Right hindlimb (tissue), 1 donor: Measurements from ENCODE around the gene ZNF48.

Experiments used
- DNase-seq: peaks from one replicate; pipeline ENCODE4 v3.0.0-alpha.2; 2018

ZNF48 gene

DNA sequence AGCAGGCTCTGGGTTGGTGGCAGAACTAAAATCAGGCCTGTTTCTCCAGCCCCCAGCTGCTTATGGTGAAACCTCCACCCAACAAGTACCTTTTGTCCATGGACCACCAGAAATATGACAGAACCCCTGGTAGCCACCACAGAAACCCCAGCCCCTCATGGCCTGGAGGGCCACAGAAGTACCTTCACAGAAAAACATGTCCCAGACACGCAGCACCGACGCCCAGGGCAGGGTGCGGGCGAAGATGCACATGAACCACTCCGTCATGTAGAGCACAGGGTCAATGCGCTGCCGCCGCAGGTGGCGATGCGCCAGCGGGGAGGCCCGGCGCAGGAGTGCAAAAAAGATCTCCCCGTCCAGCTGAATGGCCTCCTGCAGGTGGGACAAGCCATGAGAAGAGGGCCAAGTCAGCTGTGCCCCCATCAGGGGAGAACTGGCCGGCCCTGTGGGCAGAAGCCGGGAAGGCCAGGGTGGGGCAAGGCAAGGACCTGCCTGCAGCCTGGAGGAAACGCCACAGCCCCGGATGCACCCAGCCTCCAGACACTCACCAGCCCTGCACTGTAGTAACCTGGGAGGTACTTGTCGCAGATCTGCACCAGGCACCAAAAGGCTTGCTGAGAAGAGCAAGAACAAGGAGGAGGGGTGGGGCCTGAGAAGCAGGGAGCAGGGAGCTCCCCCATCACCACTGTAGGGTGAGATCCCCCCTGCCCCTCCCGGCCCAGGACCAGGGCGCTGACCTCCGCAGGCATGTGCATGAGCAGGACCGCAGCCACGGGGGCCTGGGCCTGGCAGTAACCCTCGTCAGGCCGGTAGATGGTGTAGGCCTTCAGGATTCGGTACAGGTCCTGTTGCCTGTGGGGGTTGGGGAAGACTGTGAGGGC is 36.0 kb upstream of the ZNF48 start:
- DNase-seq, result no peak

DNA sequence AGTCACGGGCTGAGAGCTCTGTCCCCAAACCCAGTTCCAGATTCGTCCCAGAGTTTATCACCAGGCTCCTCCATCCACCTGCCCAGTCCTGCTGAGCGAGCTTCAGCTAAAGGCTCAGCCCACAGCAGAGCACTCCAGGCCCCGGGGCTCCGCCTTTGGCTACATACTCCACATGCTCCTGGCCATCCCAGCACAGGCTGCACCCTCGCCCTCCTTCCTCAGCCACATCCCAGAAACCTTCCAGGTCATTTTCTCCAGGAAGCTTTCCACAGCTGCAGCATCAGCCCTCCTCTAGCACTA is 35.4 kb upstream of the ZNF48 start:
- DNase-seq, result no peak

DNA sequence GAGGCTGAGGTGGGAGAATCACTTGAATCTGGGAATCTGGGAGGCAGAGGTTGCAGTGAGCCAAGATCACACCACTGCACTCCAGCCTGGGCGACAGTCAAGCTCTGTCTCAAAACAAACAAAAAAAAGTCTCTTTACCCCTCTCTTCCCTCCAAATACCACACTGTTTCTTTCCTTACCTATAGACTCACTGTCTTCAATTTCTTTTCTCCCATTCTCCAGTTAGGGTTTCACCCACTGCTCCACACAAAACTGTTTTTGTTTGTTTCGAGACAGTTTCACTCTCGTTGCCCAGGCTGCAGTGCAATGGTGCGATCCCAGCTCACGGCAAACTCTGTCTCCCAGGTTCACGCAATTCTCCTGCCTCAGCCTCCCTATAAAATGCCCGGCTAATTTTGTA is 34.0 kb upstream of the ZNF48 start:
- DNase-seq, result no peak

DNA sequence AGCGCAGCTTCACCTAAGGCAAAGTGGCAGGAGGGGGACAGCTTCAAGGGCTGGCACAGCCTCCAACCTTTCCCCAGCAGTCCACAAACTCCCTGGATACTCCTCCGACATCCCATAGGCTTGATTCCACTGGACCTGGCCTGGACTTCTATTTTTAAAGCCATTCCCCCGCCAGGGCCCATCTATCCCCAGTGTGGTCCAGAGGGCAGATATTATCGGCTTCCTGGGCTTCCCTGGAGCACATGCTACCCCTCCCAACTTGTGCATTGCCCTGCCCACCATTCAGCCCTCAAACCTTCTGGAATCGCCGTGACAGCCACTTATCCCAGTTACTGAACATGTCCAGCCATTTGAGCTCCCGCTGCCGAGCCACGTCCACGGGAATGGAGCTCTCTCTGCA is 30.0 kb upstream of the ZNF48 start:
- DNase-seq, result no peak

DNA sequence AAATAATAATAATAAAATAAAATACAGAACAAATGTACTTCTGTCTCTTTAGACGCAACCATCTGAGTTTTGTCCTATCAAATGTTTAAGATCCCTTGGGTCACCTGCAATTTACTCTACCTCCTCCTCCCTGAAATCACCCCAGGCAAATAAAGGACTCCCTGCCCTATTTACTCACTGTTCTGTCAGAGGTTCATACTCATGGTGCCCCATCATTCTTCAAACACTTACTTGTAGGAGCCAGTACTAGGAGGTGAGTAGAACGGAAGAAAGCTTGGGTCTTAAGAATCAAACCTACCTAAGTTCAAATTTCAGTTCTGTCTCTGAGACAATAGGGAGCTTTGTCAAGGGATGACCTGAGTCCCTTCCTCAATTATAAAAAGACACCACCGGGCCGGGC is 28.7 kb upstream of the ZNF48 start:
- DNase-seq, result no peak

DNA sequence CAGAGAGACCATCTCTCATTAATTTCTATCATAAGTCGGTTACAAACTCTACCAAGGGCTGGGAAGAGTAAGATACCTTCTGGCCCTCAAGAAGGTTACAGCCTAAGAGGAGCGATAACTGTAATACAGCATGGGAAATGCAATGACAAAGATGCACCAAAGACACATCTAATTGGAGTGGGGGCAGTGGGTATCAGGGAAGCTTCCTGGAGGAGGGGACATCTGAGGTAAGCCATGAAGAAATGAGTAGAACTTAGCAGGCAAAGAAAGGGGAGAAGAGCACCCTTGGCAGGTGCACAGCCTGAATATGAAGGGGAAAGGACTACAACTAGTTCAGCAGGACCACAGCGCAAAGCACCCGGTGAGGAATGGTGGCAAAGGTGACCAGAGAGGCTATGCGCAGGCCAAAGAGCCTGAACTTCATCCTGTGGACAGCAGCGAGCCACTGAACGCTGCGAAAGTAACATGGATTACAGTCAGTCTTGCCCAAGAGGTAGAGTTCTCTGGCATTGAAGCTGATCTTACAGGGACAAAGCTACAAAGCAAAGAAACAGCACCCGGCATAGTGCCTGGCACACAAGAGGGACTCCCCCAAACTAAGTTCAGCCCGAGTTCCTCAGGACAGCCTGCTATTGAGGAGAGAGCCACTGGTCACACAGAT is 27.7 kb upstream of the ZNF48 start:
- DNase-seq, result no peak

DNA sequence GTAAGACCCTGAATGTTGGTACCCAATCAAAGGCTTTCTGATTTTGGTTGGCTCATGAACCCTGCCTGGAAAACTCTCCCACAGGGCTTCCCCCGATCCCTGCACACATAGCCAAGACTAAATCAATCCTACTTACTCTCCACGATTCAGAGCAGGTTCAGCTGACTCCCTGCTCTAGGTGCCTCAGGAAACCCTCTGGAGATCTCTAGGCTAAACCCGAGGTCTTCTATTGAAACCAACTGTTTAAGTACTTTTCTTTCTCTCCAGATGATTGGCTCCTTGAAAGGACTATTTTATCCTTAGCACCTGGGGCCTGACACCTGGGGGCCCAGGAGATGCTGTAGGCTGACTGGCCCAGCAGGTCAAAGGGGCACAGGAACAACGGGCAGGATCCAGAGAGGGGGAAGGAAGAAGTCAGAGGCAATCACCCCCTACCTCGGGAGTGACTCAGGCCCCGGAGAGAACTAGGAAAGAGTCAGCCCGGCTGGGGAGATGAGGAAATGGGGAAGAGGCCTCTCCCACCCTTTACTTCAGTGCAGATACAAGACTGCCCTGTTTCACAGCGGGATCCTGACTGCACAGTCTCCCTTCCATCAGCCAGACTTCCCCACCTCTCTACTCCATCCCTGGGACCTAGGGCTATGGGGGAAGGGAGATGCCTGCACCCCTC is 27.0 kb upstream of the ZNF48 start:
- DNase-seq, result no peak

DNA sequence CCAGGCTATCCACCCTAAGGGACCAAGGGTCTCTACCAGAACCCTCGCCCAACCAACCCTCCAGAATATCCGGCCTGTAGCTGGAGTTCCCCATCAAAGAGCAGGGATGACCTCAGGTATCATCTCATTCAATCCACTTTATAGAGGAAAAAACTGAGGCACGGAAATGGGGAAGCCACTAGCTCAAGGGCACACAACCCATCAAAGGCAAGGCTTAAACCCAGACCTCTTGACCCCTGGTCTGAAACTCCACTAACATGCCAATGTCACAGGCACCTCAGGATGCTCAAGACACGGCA is 26.5 kb upstream of the ZNF48 start:
- no peak for DNase-seq

DNA sequence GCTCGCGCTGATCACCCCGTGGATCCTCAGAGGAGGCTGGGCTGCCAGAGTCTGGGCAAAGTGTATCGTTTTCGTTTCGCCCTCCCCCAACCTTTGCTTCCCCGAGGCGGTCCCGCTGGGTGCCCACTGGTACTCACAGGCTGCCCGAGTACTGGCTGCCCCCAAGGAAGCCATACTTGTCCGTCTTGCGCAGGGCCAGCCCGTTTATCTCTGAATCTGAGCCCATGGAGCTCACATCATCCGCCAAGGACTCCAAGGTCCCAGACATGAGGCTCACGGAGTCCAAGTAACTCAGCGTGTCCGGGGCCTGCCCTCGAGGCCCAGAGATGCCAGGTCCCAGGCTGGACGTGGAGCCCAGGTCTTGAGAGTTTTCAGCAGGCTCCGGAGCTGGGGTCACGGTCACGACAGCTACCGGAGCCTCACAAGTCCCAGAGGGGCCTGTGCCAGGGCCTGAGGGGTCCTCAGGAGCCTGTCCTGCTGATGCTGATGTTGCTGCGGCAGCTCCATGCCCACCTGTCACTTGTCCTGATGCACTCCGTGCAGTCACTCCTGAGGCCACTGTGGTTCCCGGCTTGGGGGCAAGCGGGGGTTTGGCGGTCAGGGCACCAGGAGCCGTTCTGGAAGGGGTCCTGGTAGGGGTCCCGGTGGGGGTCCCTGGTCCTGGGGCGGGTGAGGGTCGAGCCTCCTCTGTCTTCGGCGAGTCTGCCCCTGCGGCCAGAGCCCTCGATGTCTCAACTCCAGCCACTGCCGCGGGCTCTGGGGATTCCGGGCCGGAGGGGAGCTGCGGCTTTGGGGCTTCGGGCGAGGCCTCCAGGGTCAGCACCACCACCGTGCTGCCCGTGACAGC is 25.9 kb upstream of the ZNF48 start:
- peak; percentile 44 for DNase-seq

DNA sequence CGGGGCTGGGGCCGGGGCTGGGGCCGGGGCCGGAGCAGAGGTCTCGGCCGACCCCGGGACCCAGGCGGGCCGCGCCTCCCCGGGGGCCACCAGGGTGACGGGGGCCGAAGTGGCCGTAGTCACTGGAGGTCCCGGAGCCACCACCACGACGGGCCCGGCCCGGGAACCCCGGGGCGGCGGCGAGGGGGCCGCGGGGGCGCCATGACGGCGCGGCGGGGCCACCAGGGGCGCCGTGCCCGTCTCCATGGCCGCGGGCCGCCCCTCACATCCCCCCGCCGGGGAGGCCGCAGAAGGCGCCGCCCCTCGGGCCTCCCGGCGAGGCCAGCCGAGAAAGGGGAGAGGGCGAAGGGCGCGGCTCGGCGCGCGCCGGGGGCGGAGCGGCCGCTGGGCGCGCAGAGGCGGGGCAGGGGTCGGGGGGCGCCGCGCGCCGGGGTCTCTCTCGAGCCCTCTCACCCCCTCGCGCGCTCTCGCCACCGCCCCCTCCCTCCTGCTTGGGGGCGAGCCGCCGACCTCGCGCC is 25.2 kb upstream of the ZNF48 start:
- DNase-seq, result no peak

DNA sequence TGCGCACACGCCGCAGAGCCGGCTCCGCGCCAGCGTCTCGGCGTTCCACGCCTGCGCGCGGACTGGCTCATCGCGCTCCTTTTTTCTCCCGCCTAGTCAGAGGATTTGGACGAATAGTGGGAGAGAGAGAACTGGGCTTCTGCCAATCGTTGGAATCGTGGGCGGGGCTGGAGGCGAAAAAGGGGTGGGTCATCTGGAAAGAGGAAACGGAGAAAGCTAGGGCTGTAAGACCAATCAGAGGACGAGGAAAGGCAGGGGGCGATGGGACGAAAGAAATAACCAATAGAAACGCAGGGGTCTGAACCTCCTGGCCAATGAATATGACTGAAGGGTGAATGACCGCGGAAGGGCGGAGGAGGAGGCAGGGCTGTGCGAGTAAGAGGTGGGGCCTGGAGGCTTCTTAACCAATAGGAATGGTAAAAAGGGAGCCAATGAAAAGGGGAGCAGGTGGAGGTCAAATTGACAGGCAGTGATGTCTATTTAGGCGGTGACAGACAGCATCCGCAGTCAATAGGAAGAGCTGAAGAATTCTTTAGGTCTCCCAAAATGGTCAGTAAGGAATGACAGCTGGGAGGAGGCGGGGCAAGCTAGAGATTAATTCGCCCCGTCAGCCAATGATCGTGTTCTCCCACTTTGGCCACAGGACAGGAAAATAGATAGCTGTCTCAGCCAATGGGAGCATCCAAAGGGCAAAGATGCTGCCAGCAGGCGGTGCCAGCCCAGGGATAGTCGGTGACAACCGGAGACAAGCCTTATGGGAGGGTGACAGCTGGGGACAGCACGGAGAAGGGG is 24.6 kb upstream of the ZNF48 start, which contains the start of gene TBC1D10B:
Gene TBC1D10B, minus strand, starts transcription at position 39 of the 792 bp plus-strand sequence. CDS start 311 bp downstream, outside the sequence.
- DNase-seq, result peak; percentile 100

DNA sequence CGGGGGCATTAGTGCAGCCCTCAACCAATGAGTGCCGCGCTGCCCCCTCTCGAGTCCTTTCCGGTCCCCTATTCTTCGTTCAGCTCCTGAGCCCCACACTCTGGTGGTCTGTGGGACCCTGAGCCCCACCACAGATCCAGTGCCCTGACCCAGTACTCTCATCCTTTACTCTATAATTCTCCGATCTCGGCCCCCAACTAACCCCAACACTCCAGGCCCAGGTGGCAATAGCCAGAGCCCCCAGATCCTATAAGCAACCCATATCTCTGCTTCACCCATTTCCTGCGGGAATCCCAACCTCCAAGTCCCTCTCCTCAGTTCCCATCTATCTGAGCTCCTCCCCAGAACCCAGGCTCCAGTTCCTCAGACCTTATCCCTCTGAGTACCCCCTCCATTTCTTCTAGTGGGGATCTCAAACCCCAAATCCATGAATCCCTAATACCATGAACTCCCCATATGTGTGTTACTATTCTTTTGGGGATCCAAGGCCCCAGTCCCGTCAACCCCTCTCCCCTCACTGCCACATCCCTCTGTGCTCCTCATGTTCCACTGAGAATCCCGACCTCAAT is 23.9 kb upstream of the ZNF48 start:
- no peak for DNase-seq

DNA sequence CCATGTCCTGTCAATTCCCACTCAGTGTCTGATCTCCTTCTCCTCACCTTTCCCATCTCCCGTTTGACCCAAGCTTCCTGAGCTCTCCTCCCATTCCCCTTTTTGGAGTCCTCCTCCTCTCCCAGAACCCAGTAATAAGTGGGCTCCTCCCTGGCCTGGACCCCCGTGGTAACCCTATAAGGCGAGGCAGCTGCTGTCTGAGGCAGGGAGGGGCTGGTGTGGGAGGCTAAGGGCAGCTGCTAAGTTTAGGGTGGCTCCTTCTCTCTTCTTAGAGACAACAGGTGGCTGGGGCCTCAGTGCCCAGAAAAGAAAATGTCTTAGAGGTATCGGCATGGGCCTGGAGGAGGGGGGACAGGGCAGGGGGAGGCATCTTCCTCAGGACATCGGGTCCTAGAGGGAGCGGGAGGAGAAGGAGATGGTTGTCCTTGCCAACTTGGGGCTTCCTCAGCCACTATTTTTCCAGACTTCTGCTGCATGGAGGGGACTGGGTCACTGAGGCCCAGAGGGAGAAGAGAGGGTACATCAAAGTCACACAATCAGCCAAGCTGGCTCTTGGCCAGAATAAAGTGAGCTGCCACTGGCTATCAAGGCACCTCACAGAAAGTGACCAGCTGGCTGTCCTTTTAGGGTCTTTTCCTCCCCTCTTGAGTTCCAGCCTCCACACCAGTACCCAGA is 23.0 kb upstream of the ZNF48 start:
- peak; percentile 71 for DNase-seq

DNA sequence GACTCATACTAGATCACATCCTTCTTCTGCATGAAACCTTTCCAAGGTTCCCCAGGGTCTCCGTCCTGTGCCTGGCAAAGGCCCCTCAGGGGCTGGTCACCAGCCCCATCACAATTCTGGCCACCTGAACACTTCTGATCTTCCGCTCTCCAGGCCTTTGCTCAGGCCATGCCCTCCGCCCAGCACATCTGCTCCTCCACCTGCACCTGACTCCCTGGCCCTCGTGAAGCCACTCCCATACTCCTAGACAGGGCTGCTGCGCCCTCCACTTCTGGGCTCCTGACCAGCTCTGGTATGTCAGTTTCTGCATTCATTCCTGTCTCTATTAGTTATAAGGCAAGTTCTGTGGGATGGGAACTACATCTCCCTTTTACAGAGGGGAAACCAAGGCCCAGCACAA is 22.5 kb upstream of the ZNF48 start:
- DNase-seq, result no peak

DNA sequence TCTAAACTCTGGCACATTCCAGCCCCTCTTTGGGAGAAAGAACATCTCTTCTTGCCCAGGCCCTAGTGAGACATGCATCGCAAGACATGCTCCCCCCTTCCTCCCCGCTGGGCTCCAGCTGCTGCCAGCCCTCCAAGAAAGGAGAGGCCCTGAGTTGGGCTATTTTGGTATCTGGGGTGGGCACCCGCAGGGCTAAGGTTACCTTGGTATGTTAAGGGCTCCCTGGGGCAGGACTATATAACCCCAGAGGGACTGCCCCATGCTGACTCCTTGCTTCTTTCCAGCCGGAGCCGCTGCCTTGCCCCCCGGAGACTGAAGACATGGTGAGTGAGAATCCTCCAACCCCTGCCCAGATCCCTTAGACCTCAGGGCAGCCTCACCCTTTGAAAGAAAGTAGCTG is 20.7 kb upstream of the ZNF48 start, which contains the start of gene MYL11:
Gene MYL11, plus strand, starts transcription at position 265 of the 400 bp plus-strand sequence. Its CDS starts 56 bp downstream, at position 321.
- peak; percentile 48 for DNase-seq

DNA sequence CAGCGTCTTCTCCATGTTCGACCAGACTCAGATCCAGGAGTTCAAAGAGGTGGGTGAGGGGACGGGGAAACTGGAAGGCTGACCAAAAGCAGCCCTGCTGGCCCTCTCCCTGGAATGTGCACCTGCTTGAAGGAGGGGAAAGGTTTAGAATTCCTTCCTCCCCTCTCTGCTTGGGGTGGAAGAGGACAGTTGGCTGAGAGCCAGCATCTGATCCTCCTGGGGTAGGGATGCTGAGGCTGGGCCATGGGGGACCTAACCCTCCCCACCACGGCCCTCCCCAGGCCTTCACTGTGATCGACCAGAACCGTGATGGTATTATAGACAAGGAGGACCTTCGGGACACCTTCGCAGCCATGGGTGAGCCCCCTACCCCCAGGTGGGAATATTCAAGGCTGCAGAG is 19.4 kb upstream of the ZNF48 start:
- DNase-seq, result peak; percentile 32

DNA sequence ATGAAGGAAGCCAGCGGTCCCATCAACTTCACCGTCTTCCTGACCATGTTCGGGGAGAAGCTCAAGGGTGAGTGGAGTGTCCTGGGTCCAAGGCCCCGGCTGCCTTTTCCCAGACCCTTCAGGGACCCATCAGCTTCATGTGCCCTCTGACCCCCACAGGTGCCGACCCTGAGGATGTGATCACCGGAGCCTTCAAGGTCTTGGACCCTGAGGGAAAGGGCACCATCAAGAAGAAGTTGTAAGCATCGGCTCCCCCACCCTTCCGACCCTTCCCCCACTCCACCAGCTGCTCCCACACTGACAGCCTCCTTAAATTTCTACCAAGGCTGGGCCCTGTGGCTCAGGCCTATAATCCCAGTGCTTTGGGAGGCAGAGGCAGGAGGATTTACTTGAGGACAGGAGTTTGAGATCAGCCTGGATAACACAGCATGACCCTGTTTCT is 18.7 kb upstream of the ZNF48 start:
- DNase-seq, result no peak

DNA sequence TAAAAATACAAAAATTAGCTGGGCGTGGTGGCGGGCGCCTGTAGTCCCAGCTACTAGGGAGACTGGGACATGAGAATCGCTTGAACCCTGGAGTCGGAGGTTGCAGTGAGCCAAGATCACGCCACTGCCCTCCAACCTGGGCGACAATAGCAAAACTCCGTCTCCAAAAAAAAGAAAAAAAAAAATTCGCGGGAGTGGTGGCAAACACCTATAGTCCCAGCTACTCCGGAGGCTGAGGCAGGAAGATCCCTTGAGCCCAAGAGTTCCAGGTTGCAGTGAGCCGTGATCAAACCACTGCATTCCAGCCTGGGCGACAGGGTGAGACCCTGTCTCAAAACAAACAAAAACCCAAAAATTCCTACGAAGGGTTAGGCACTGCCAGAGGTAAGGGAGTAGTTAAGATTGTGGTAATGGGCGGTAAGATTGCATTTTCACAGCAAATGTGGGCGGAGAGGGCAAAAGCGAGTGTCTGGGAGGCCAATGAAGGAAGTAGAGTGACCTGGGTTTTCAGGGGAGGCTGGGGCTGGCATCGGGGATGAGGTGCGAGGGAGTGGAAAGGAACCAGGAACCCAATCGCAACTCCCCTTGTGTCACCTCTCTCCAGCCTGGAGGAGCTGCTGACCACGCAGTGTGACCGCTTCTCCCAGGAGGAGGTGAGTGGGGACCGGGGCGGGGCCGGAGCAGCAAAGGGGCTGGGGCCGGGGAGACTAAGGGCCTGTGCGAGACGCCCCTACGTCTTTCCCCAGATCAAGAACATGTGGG is 18.0 kb upstream of the ZNF48 start:
- DNase-seq, result no peak

DNA sequence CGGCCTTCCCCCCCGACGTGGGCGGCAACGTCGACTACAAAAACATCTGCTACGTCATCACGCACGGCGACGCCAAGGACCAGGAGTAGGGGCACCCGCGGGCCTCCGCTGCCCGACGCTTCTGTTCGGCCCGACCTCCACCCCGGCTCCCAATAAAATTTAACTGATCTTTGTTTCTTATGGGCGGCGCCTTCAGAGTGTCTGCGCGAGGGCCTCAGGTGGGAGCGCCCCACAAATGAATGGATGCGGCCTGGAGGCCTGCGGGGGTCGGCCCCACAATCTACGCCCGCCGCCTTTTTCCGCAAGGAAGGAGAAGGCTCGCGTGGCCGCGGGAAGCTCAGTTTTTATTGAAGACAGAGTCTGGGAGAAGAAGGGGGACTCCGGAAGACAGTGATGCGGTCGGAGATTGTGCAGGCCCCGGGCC is 17.4 kb upstream of the ZNF48 start:
- peak; percentile 95 for DNase-seq
